Suprapubic skin (tissue), 4 donors: ENCODE results near the gene SYNE1. TPM values are rescaled to one million over a fixed set of nuclear protein-coding genes. Genes with fewer than 3 reads are reported as not detected.

Source experiments
- DNase-seq, 2 donors: peaks; one replicate each; pipeline ENCODE4 v3.0.0-alpha.2; 2019; ENCODE audit warnings: low spot score in 2 of 2
- H3K27ac ChIP-seq: fragments of 200-600 bp; sonication (generic); one replicate; pipeline ENCODE4 v1.5.1; 2019
- H3K27me3 ChIP-seq: fragments of 200-600 bp; sonication (generic); one replicate; pipeline ENCODE4 v1.5.1; 2019
- H3K36me3 ChIP-seq: fragments of 200-600 bp; sonication (generic); one replicate; pipeline ENCODE4 v1.5.1; 2019
- H3K4me1 ChIP-seq: fragments of 200-600 bp; sonication (generic); one replicate; pipeline ENCODE4 v1.5.1; 2019
- H3K4me3 ChIP-seq: fragments of 200-600 bp; sonication (generic); one replicate; pipeline ENCODE4 v1.5.1; 2019; ENCODE audit warnings: mild to moderate bottlenecking
- H3K9me3 ChIP-seq: fragments of 200-600 bp; sonication (generic); one replicate; pipeline ENCODE4 v1.5.1; 2019
- EP300 ChIP-seq: sonication (generic); formaldehyde crosslinking; IDR thresholded peaks from one replicate; pipeline ENCODE4 v1.6.1; 2017; ENCODE audit warnings: antibody characterized with exemption
- POLR2A ChIP-seq, 2 donors: fragments of 450-650 bp; IDR thresholded peaks; one replicate each; pipeline ENCODE4 v1.6.1; 2017; ENCODE audit warnings: antibody characterized with exemption in 2 of 2, mild to moderate bottlenecking in 2 of 2, moderate library complexity in 2 of 2
- POLR2AphosphoS5 ChIP-seq, 3 donors: sonication (generic); formaldehyde crosslinking; IDR thresholded peaks; one replicate each; pipeline ENCODE4 v1.6.1; 2017; ENCODE audit warnings: antibody characterized with exemption in 3 of 3
- WGBS: methylation state at CpG from one replicate; pipeline ENCODE4 v1.1.5; 2018; 5-methylcytosine and 5-hydroxymethylcytosine counted together
- total RNA-seq, 4 donors: library from RNA; depleted of rRNA; stranded (reverse); fragments of >200 nt; gene quantifications; one replicate each; pipeline ENCODE4 v1.1.0, GENCODE V29; 2016
- TF ChIP-seq, protein P1 (sequence below), 2 donors: fragments of 200-600 bp in 1 of 2; fragments of 450-650 bp in 1 of 2; sonication (generic) in 1 of 2; IDR thresholded peaks; one replicate each; pipeline ENCODE4 v1.5.1; 2016 to 2019; ENCODE audit warnings: antibody characterized with exemption in 2 of 2, mild to moderate bottlenecking in 1 of 2, moderate library complexity in 1 of 2

Gene SYNE1
- total RNA-seq, 4 donors from 2014 or later: 105 to 184 (median 132) TPM

DNA sequence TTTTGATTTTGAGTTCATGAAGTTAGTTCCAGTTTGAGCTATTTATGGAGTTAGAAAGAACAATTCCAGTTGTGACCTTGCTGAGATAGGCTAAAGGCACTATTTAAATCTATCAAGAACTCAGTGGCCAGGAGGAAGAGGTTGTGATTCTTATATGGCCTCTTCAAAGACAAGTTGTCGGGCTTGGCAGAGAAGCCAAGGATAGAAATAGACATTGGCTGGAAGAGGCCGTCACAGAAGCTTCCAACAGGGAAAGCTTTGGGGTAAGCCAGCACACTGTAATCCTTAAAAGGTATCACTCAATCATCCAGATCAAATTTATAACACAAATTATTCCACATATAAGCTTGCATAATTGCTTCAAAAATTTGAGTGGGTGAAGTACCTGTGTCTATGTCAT lies 286.1 kb downstream of the SYNE1 start:
- Histone ChIP-seq H3K4me3 (no peak overlapping the region), H3K27ac (no peak overlapping the region), H3K4me1 (no peaks in the 10 kb centered on the region), H3K9me3 (no peaks in the 10 kb centered on the region), H3K36me3 (peaks cover 45% of the 10 kb centered on the region), H3K27me3 (no peaks in the 10 kb centered on the region)
- TF ChIP-seq, protein P1, sequence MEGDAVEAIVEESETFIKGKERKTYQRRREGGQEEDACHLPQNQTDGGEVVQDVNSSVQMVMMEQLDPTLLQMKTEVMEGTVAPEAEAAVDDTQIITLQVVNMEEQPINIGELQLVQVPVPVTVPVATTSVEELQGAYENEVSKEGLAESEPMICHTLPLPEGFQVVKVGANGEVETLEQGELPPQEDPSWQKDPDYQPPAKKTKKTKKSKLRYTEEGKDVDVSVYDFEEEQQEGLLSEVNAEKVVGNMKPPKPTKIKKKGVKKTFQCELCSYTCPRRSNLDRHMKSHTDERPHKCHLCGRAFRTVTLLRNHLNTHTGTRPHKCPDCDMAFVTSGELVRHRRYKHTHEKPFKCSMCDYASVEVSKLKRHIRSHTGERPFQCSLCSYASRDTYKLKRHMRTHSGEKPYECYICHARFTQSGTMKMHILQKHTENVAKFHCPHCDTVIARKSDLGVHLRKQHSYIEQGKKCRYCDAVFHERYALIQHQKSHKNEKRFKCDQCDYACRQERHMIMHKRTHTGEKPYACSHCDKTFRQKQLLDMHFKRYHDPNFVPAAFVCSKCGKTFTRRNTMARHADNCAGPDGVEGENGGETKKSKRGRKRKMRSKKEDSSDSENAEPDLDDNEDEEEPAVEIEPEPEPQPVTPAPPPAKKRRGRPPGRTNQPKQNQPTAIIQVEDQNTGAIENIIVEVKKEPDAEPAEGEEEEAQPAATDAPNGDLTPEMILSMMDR (IDR thresholded peaks at IDR 0.05): no peak
- no peak for TF ChIP-seq POLR2AphosphoS5 (IDR thresholded peaks at IDR 0.05)
- no peak for TF ChIP-seq EP300
- TF ChIP-seq POLR2A (IDR thresholded peaks at IDR 0.05): no peak
- 79% methylated on average over 2 of the region's 2 CpGs for WGBS
- no peak for DNase-seq

DNA sequence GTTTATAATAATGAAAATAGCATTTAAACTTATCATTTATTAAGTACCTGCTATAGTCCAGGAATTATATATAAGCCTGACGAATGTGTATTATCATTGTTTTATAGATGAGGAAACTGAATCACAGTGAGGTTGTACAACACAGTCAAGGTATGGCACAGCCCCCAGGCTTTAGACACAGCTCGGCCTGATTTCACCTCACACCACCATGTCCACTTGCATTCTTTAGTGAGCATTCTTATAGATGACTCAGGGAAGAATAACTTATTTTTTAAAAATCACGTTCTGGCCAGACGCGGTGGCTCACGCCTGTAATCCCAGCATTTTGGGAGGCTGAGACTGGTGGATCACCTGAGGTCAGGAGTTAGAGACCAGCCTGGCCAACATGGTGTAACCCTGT lies 289.0 kb downstream of the SYNE1 start:
- peaks cover 44% of the 10 kb centered on the region for H3K36me3 ChIP-seq
- 96% methylated on average over 6 of the region's 6 CpGs for WGBS
- no peaks in the 10 kb centered on the region for H3K27me3 ChIP-seq
- H3K27ac ChIP-seq: no peak overlapping the region
- H3K9me3 ChIP-seq: no peaks in the 10 kb centered on the region
- DNase-seq: no peak
- H3K4me3 ChIP-seq: no peak overlapping the region
- H3K4me1 ChIP-seq: no peaks in the 10 kb centered on the region
- TF ChIP-seq POLR2A (IDR thresholded peaks at IDR 0.05): no peak
- no peak for TF ChIP-seq POLR2AphosphoS5 (IDR thresholded peaks at IDR 0.05)
- TF ChIP-seq, protein P1 (IDR thresholded peaks at IDR 0.05): no peak
- no peak for TF ChIP-seq EP300

DNA sequence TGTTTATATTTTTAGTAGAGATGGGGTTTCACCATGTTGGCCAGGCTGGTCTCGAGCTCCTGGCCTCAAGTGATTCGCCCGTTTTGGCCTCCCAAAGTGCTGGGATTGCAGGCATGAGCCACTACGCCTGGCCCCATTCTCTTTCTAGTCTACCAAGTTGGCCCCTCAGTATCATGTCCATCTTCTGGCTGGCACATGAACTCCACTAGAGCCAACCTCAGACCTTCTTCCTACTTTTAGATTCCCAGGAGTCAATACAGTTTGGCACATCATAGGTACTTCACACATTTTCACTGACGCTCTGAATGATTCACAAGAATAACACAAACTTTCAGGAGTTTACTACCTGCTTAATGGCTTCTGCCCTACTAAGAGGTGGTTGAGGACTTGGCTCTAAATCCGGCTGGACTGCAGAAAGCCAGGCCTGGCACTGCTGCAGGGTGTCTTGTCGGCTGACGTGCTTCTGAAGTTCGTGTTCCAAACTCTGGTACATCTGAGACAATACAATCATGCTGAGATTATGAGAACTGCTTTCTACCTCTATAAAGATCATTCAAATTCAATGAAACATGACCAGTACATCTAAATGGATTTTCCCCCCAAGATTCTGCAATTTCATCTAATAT lies 293.3 kb downstream of the SYNE1 start:
- Histone ChIP-seq H3K27ac (no peak overlapping the region), H3K9me3 (no peaks in the 10 kb centered on the region), H3K27me3 (no peaks in the 10 kb centered on the region), H3K4me3 (no peak overlapping the region), H3K4me1 (no peaks in the 10 kb centered on the region), H3K36me3 (peaks cover 25% of the 10 kb centered on the region)
- TF ChIP-seq EP300: no peak
- TF ChIP-seq, protein P1 (IDR thresholded peaks at IDR 0.05): no peak
- TF ChIP-seq POLR2AphosphoS5 (IDR thresholded peaks at IDR 0.05): no peak
- no peak for TF ChIP-seq POLR2A (IDR thresholded peaks at IDR 0.05)
- no peak for DNase-seq
- WGBS: 95% methylated on average over 9 of the region's 9 CpGs

- Histone ChIP-seq H3K36me3 (peaks cover 27% of the 10 kb centered on the region), H3K9me3 (no peaks in the 10 kb centered on the region), H3K4me1 (peaks cover 3% of the 10 kb centered on the region), H3K27me3 (no peaks in the 10 kb centered on the region), H3K27ac (no peak overlapping the region), H3K4me3 (no peak overlapping the region)
- DNase-seq: no peak
- TF ChIP-seq EP300 (no peak), POLR2A (IDR thresholded peaks at IDR 0.05) (no peak), POLR2AphosphoS5 (IDR thresholded peaks at IDR 0.05) (no peak)
- TF ChIP-seq, protein P1 (IDR thresholded peaks at IDR 0.05): no peak
- 79% methylated on average over 5 of the region's 5 CpGs for WGBS
Measured at GRCh38 chr6:152341596-152341995, 295.6 kb downstream of the SYNE1 start.

- no peak for DNase-seq
- TF ChIP-seq EP300: no peak
- TF ChIP-seq, protein P1 (IDR thresholded peaks at IDR 0.05): peak; percentile 69 to 92
- peaks cover 36% of the 10 kb centered on the region for H3K36me3 ChIP-seq
Measured at GRCh38 chr6:152338335-152339125, 298.6 kb downstream of the SYNE1 start.

More at GRCh38 chr6:152338335-152339125, 298.6 kb downstream of the SYNE1 start:
- 55% methylated on average over 10 of the region's 10 CpGs for WGBS
- no peak overlapping the region for H3K27ac ChIP-seq
- no peak overlapping the region for H3K4me3 ChIP-seq
- H3K27me3 ChIP-seq: no peaks in the 10 kb centered on the region
- H3K4me1 ChIP-seq: peaks cover 3% of the 10 kb centered on the region
- no peaks in the 10 kb centered on the region for H3K9me3 ChIP-seq
